Measurements from ENCODE around the gene WWOX. TPM values are rescaled to one million over a fixed set of nuclear protein-coding genes. Genes with fewer than 3 reads are reported as not detected.

The WWOX gene
- total RNA-seq, 3 donors from 2014 or later: 11.7 to 18.0 (median 13.8) TPM

DNA sequence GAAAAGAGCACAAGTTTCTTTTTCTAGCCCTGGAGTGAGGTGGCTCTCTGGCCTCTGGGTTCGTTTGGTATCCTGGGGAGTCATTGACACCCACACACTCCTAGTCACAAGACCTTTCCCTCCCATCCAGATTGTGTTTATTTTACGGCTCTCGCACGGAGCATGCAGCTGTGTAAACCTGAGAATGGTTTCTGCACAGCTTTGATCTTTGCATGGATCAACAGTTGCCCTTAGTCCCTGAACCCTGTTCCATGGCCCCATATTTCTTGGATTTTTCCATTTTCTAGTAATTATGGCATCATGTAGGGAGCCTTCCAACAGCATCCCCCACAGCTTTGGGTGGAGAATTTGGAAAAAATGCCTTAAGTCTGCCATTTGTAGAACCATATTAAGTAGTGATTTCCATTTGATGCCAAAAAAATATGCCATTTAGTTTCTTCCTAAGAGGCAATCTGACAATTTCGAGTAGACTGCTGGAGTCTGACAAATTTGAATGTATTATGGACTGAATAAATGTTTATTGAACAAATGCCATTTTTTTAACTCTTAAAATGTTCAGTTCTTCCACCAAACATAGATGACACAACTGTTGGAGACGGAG lies 197.7 kb downstream of the WWOX start:
- intact Hi-C loops (cut with DNase I, micrococcal nuclease): no loop called here
- Histone ChIP-seq H3K4me3 (no peak overlapping the region), H3K36me3 (ENCODE audit: low read depth) (no peaks in the 10 kb centered on the region), H3K4me1 (ENCODE audit: low read depth) (peaks cover 5% of the 10 kb centered on the region), H3K9me3 (no peaks in the 10 kb centered on the region)
- peak; percentile 52 for ATAC-seq
- peak in 1 of 3 donors; percentile 8 for DNase-seq
- no peak for TF ChIP-seq CTCF (IDR thresholded peaks at IDR 0.05)

DNA sequence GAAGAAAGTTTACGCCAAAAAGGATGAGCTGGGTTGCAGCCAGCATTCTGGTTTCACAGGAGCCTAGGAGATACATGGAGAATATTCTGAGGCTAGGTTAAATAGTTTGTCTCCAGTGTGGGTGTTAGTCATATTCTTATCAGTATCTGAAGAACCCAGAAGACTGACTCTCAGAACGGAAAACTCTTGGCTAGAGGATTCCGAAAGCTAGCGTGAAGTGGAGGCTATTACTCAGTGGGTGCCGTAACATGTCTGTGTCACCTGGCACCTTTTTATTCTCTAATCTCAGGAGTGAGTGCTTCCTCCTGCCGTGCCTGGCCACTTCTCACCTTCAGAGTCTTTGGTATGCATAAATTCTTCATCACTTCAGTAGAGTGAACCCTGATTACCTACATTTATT lies 199.5 kb downstream of the WWOX start:
- Histone ChIP-seq H3K4me1 (ENCODE audit: low read depth) (no peaks in the 10 kb centered on the region), H3K36me3 (ENCODE audit: low read depth) (no peaks in the 10 kb centered on the region), H3K4me3 (no peak overlapping the region), H3K9me3 (no peaks in the 10 kb centered on the region)
- intact Hi-C loops (cut with DNase I, micrococcal nuclease): no loop called here
- ATAC-seq (no peak), DNase-seq (no peak)
- TF ChIP-seq CTCF (IDR thresholded peaks at IDR 0.05): no peak

DNA sequence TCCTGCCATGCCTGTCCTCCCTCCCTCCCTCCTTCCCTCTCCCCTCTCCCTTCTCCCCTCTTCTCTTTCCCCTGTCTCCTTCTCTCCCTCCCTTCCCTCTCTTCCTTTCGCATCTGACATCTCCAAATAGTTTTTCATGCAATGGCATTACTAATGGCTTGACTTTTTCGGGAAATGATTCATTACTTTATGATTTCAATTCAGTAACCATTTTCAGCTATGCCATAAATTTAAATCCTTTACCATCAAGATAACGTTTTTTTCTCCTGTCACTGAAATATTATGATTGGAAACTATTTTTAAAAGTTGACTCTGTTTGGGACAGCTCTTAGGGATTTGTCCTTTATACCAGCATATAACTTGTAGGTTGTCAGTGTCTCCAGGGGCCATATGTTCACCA lies 201.0 kb downstream of the WWOX start:
- ATAC-seq: no peak

DNA sequence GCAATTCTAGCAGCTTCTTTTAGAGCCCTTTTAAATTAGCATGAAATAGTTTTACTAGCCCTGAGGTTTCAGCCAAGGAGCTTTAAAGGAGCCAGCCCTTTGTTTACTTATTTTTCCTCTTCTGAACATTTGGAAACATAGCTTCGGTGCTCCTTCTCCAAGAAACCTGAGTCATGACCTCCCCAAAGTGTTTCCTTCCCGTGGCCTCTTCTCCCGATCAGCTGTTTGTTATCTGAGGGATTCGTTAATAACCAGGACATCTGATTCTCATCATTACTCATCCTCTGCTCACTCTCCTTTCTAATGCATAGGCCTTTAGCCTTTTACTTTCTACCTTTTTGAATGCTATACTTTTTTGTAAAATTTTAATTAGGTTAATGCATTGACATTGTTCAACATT lies 204.5 kb downstream of the WWOX start:
- DNase-seq: no peak
- no peaks in the 10 kb centered on the region for H3K9me3 ChIP-seq
- TF ChIP-seq CTCF (IDR thresholded peaks at IDR 0.05): no peak
- ATAC-seq: no peak
- H3K36me3 ChIP-seq (ENCODE audit: low read depth): no peaks in the 10 kb centered on the region
- intact Hi-C loops (cut with DNase I, micrococcal nuclease): no loop called here
- no peak overlapping the region for H3K4me3 ChIP-seq
- H3K4me1 ChIP-seq (ENCODE audit: low read depth): no peaks in the 10 kb centered on the region

More for the DNA sequence above, 201.0 kb downstream of the WWOX start:
- intact Hi-C loops (cut with DNase I, micrococcal nuclease): no loop called here
- Histone ChIP-seq H3K4me3 (no peak overlapping the region), H3K36me3 (ENCODE audit: low read depth) (no peaks in the 10 kb centered on the region), H3K9me3 (no peaks in the 10 kb centered on the region), H3K4me1 (ENCODE audit: low read depth) (no peaks in the 10 kb centered on the region)
- DNase-seq: no peak
- no peak for TF ChIP-seq CTCF (IDR thresholded peaks at IDR 0.05)

DNA sequence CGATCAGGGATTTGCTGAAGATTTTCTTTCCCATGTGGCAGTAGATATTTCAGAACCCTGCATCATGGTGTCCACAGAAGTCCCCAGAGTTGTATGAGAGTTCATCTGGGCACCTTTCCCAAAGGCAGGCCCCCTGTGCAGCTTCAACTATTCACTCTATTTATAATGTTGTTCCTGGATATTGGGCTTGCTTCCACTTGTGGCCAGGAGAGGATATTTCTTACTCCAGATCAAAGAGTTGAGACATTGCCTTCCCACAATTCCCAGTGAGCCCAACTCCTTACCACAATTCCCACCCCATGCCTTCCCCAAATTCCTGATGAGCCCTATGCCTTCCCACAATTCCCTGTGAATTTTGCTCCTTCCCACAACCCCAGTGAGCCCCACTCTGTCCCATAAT lies 206.9 kb downstream of the WWOX start:
- Histone ChIP-seq H3K9me3 (no peaks in the 10 kb centered on the region), H3K4me3 (no peak overlapping the region), H3K36me3 (ENCODE audit: low read depth) (no peaks in the 10 kb centered on the region), H3K4me1 (ENCODE audit: low read depth) (no peaks in the 10 kb centered on the region)
- DNase-seq (no peak), ATAC-seq (no peak)
- no peak for TF ChIP-seq CTCF (IDR thresholded peaks at IDR 0.05)
- intact Hi-C loops (cut with DNase I, micrococcal nuclease): no loop called here
